Peyer's patch (tissue), 4 donors: ENCODE results near the gene CRADD.

Source experiments
- POLR2A ChIP-seq, 2 donors: fragments of 450-650 bp; IDR thresholded peaks; one replicate each; pipeline ENCODE4 v1.5.1; 2017; ENCODE audit warnings: antibody characterized with exemption in 2 of 2, mild to moderate bottlenecking in 2 of 2, moderate library complexity in 2 of 2
- TF ChIP-seq, protein P1 (sequence below), 6 experiments: fragments of 450-650 bp in 4 of 6; fragments of 200-600 bp in 2 of 6; sonication (generic) in 1 of 6; IDR thresholded peaks; one replicate each; pipeline ENCODE4 v1.5.1; 2017 to 2019; ENCODE audit warnings: antibody characterized with exemption in 6 of 6, mild to moderate bottlenecking in 3 of 6, moderate library complexity in 1 of 6

DNA sequence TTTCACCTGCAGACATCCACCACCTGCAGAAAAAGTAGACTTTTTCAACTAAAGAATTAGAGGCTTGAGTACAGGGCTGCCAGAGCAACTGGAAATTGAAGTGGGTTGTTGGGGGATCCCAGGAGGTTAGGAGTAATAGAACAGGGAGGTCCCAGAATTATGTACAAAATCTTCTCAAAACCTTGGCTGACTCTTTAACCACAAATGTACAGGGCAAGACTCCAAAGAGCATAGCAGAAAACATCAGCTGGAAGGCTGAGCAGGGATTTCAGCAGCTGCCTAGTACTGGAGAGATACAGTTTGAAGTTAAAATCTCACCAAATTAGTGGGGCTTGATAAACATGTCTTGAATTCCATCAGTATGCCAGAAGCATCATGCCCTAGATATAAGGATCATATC is 191.6 kb downstream of the CRADD start:
- TF ChIP-seq, protein P1, sequence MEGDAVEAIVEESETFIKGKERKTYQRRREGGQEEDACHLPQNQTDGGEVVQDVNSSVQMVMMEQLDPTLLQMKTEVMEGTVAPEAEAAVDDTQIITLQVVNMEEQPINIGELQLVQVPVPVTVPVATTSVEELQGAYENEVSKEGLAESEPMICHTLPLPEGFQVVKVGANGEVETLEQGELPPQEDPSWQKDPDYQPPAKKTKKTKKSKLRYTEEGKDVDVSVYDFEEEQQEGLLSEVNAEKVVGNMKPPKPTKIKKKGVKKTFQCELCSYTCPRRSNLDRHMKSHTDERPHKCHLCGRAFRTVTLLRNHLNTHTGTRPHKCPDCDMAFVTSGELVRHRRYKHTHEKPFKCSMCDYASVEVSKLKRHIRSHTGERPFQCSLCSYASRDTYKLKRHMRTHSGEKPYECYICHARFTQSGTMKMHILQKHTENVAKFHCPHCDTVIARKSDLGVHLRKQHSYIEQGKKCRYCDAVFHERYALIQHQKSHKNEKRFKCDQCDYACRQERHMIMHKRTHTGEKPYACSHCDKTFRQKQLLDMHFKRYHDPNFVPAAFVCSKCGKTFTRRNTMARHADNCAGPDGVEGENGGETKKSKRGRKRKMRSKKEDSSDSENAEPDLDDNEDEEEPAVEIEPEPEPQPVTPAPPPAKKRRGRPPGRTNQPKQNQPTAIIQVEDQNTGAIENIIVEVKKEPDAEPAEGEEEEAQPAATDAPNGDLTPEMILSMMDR (IDR thresholded peaks at IDR 0.05), result no peak
- no peak for TF ChIP-seq POLR2A (IDR thresholded peaks at IDR 0.05)
